Thyroid gland (tissue), 4 donors: ENCODE measurements around the gene STIM2.
"Not testable (repeated sequence)": the region's sequence is repeated elsewhere in the genome, so short reads cannot be mapped to it uniquely, and the experiment has no call there.

Experiments
- POLR2A ChIP-seq, 2 donors: fragments of 450-650 bp; IDR thresholded peaks; one replicate each; pipeline ENCODE4 v1.6.1; 2017; ENCODE audit warnings: antibody characterized with exemption in 2 of 2, mild to moderate bottlenecking in 2 of 2, moderate library complexity in 1 of 2
- TF ChIP-seq, protein P1 (sequence below), 6 experiments: fragments of 200-600 bp in 3 of 6; fragments of 450-650 bp in 3 of 6; sonication (generic) in 3 of 6; IDR thresholded peaks; one replicate each; pipeline ENCODE4 v1.5.1; 2016 to 2019; ENCODE audit warnings: antibody characterized with exemption in 6 of 6, mild to moderate bottlenecking in 2 of 6, inconsistent platforms in 1 of 6, moderate library complexity in 1 of 6

GRCh38 chr4:26827336-26827735, 33.3 kb upstream of the STIM2 start:
- TF ChIP-seq, protein P1, sequence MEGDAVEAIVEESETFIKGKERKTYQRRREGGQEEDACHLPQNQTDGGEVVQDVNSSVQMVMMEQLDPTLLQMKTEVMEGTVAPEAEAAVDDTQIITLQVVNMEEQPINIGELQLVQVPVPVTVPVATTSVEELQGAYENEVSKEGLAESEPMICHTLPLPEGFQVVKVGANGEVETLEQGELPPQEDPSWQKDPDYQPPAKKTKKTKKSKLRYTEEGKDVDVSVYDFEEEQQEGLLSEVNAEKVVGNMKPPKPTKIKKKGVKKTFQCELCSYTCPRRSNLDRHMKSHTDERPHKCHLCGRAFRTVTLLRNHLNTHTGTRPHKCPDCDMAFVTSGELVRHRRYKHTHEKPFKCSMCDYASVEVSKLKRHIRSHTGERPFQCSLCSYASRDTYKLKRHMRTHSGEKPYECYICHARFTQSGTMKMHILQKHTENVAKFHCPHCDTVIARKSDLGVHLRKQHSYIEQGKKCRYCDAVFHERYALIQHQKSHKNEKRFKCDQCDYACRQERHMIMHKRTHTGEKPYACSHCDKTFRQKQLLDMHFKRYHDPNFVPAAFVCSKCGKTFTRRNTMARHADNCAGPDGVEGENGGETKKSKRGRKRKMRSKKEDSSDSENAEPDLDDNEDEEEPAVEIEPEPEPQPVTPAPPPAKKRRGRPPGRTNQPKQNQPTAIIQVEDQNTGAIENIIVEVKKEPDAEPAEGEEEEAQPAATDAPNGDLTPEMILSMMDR (IDR thresholded peaks at IDR 0.05): not testable (repeated sequence)
- not testable (repeated sequence) for TF ChIP-seq POLR2A (IDR thresholded peaks at IDR 0.05)
